ENCODE measurements around the gene ZNF263. TPM values are rescaled to one million over a fixed set of nuclear protein-coding genes. Genes with fewer than 3 reads are reported as not detected.
A peak's percentile ranks its signal among the peaks of the same experiment; 100 is the strongest.

ZNF263 gene
- 10 to 100 TPM; 25.3 to 31.6 TPM for total RNA-seq
- polyA plus RNA-seq (2013, experiment 1 of 2): 32.9 TPM
- polyA plus RNA-seq (2013, experiment 2 of 2): 26.6 TPM
- long read RNA-seq, experiment 1, partial matches to known transcripts: 2 of 15 reads
- long read RNA-seq, experiment 1, other reads (novel, unspliced or antisense): 8 of 15 reads
- long read RNA-seq, experiment 2, transcript ZNF263-208 (3 exons, 851 nt): minor isoform, 10 of 45 reads
- long read RNA-seq, experiment 2, transcript ZNF263-205 (2 exons, 1,139 nt): major isoform, 16 of 45 reads
- long read RNA-seq, experiment 2, transcript ZNF263-201 (6 exons, 3,830 nt): minor isoform, 7 of 45 reads
- long read RNA-seq, experiment 2, partial matches to known transcripts: 7 of 45 reads
- long read RNA-seq, experiment 2, other reads (novel, unspliced or antisense): 5 of 45 reads
- long read RNA-seq, experiment 3, partial matches to known transcripts: 4 of 9 reads
- long read RNA-seq, experiment 3, other reads (novel, unspliced or antisense): 2 of 9 reads
- long read RNA-seq, experiment 4, partial matches to known transcripts: 4 of 5 reads
- long read RNA-seq, experiment 4, other reads (novel, unspliced or antisense): 1 of 5 reads

- Mint-ChIP-seq H3K4me3 (peak within 1 kb of the TSS; percentile 70), H3K9me3 (peaks cover 30% of the 10 kb centered on the region), H3K27ac (peak within 1 kb of the TSS; percentile 99), H3K4me1 (peaks cover 8% of the 10 kb centered on the region), H3K27me3 (ENCODE audit: insufficient read depth) (peaks cover 13% of the 10 kb centered on the region), H3K36me3 (ENCODE audit: low read depth) (peaks cover 40% of the 10 kb centered on the region)
- Histone ChIP-seq H3K4me3 (ENCODE audit: low read length) (peak within 1 kb of the TSS; percentile 92), H3K27ac (ENCODE audit: low read depth, low read length) (peak within 1 kb of the TSS; percentile 99), H3K9me3 (ENCODE audit: control insufficient read depth, low read length) (peaks cover 24% of the 10 kb centered on the region), H3K4me1 (ENCODE audit: control insufficient read depth, insufficient read depth, low read length) (no peaks in the 10 kb centered on the region), H3K9ac (ENCODE audit: extremely low read depth, low read length, poor library complexity, severe bottlenecking) (peak within 1 kb of the TSS; percentile 95), H3K36me3 (ENCODE audit: control insufficient read depth, insufficient read depth, low read length) (peaks cover 29% of the 10 kb centered on the region), H3K27me3 (ENCODE audit: control insufficient read depth, insufficient read depth, low read length, poor library complexity, severe bottlenecking) (peaks cover 21% of the 10 kb centered on the region)
- peak; percentile 98 for DNase-seq
- TF ChIP-seq, protein P1, sequence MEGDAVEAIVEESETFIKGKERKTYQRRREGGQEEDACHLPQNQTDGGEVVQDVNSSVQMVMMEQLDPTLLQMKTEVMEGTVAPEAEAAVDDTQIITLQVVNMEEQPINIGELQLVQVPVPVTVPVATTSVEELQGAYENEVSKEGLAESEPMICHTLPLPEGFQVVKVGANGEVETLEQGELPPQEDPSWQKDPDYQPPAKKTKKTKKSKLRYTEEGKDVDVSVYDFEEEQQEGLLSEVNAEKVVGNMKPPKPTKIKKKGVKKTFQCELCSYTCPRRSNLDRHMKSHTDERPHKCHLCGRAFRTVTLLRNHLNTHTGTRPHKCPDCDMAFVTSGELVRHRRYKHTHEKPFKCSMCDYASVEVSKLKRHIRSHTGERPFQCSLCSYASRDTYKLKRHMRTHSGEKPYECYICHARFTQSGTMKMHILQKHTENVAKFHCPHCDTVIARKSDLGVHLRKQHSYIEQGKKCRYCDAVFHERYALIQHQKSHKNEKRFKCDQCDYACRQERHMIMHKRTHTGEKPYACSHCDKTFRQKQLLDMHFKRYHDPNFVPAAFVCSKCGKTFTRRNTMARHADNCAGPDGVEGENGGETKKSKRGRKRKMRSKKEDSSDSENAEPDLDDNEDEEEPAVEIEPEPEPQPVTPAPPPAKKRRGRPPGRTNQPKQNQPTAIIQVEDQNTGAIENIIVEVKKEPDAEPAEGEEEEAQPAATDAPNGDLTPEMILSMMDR (conservative IDR thresholded peaks at IDR 0.05): no peak
- WGBS, 2 experiments (ENCODE audit: insufficient coverage in 1 of 2, insufficient read length in 1 of 2): 0 to 1% methylated on average over 29 to 72 of the region's 72 CpGs
These were observed at the start of gene ZNF263 for GRCh38 chr16:3282730-3283542. ZNF263 (plus strand) TSS chr16:3283491; CDS start chr16:3283819, 328 bp downstream.

DNA sequence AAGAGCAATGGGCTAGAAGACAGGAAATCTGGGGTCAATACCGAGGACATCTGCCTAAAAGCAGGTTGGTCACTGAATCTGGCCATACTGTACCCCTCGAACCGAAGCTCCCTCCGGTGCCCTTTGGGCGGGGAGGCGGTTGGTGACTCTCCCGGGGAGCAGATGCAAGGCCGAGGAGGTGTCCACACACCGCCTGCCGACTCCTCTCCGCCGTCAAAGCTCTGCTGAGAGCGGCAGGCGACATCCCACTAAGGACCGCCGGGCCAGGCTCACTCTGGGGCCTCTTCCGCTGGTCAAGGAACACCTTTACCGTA lies 48.8 kb upstream of the ZNF263 start:
- 0 to 5% methylated on average over 3 to 18 of the region's 18 CpGs for WGBS, 2 experiments (ENCODE audit: insufficient coverage in 1 of 2, insufficient read length in 1 of 2)
- Histone ChIP-seq H3K4me1 (ENCODE audit: control insufficient read depth, insufficient read depth, low read length) (no peaks in the 10 kb centered on the region), H3K27me3 (ENCODE audit: control insufficient read depth, insufficient read depth, low read length, poor library complexity, severe bottlenecking) (no peaks in the 10 kb centered on the region), H3K9ac (ENCODE audit: extremely low read depth, low read length, poor library complexity, severe bottlenecking) (peak overlapping the region; percentile 88), H3K36me3 (ENCODE audit: control insufficient read depth, insufficient read depth, low read length) (peaks cover 44% of the 10 kb centered on the region), H3K9me3 (ENCODE audit: control insufficient read depth, low read length) (peaks cover 27% of the 10 kb centered on the region), H3K4me3 (ENCODE audit: low read length) (peak overlapping the region; percentile 98), H3K27ac (ENCODE audit: low read depth, low read length) (no peak overlapping the region)
- H3K27ac Mint-ChIP-seq: peak overlapping the region; percentile 96
- H3K4me3 Mint-ChIP-seq: peak overlapping the region; percentile 84
- H3K9me3 Mint-ChIP-seq: peaks cover 31% of the 10 kb centered on the region
- H3K36me3 Mint-ChIP-seq (ENCODE audit: low read depth): peaks cover 39% of the 10 kb centered on the region
- DNase-seq: no peak
- peaks cover 5% of the 10 kb centered on the region for H3K4me1 Mint-ChIP-seq
- peaks cover 2% of the 10 kb centered on the region for H3K27me3 Mint-ChIP-seq (ENCODE audit: insufficient read depth)
- TF ChIP-seq, protein P1 (conservative IDR thresholded peaks at IDR 0.05): no peak

DNA sequence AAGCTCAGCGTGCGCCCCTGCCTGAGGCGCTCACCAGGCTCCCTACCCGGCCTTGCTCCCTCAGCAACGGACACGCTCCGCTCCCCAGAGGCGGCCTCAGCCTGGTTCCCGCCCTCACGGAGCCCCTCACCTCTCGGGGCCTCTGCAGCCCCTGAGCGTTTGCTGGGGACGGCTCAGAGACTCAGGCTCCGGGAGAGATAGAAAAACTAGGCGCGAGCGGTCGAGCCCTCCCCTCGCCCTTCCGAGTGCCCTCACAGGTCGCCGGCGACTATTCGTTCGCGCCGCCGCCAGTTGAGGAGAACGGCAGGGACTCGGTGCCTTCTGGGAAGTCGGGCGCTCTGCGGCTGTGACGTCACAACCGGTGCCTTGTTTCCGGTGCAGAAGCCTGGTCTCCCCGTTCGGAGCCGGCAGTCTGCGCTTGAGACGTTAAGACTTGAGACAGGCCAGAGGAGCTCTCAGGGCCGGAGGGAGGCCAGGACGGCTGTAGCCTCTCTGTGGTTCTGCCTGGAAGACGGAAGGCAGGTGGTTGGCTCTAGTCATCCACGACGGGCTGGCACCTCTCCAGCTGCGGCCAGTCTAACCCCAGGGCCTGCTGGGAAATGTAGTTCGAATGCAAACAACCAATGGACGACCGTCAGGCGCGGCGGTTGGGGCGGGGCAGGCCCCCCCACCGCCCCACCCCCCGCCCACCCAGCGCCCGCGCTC lies 48.3 kb upstream of the ZNF263 start, which contains the start of gene ZNF200:
Gene ZNF200, minus strand, starts transcription at position 302 of the 705 bp plus-strand sequence. CDS start 1,403 bp downstream, outside the sequence.
- DNase-seq: peak; percentile 97
- H3K4me3 ChIP-seq (ENCODE audit: low read length): peak within 1 kb of the TSS; percentile 98
- H3K9me3 Mint-ChIP-seq: peaks cover 28% of the 10 kb centered on the region
- H3K4me3 Mint-ChIP-seq: peak within 1 kb of the TSS; percentile 84
- H3K4me1 Mint-ChIP-seq: peaks cover 5% of the 10 kb centered on the region
- no peaks in the 10 kb centered on the region for H3K4me1 ChIP-seq (ENCODE audit: control insufficient read depth, insufficient read depth, low read length)
- peak within 1 kb of the TSS; percentile 80 for H3K27ac ChIP-seq (ENCODE audit: low read depth, low read length)
- peaks cover 4% of the 10 kb centered on the region for H3K27me3 Mint-ChIP-seq (ENCODE audit: insufficient read depth)
- H3K9ac ChIP-seq (ENCODE audit: extremely low read depth, low read length, poor library complexity, severe bottlenecking): peak within 1 kb of the TSS; percentile 88
- H3K36me3 Mint-ChIP-seq (ENCODE audit: low read depth): peaks cover 35% of the 10 kb centered on the region
- peak within 1 kb of the TSS; percentile 96 for H3K27ac Mint-ChIP-seq
- TF ChIP-seq, protein P1 (conservative IDR thresholded peaks at IDR 0.05): no peak
- H3K27me3 ChIP-seq (ENCODE audit: control insufficient read depth, insufficient read depth, low read length, poor library complexity, severe bottlenecking): no peaks in the 10 kb centered on the region
- H3K9me3 ChIP-seq (ENCODE audit: control insufficient read depth, low read length): peaks cover 22% of the 10 kb centered on the region
- H3K36me3 ChIP-seq (ENCODE audit: control insufficient read depth, insufficient read depth, low read length): peaks cover 39% of the 10 kb centered on the region
- WGBS, 2 experiments (ENCODE audit: insufficient coverage in 1 of 2, insufficient read length in 1 of 2): 0% methylated on average over 27 to 48 of the region's 59 CpGs

Measured in endodermal cell (in vitro differentiated cells).